HepG2 (cell line): ENCODE measurements around the gene CHCHD6. TPM values are rescaled to one million over a fixed set of nuclear protein-coding genes. Genes with fewer than 3 reads are reported as not detected.
A peak's percentile ranks its signal among the peaks of the same experiment; 100 is the strongest.

Experiments used
- ATAC-seq: fragments of 200-7000 bp; cut with Tn5 transposase; 3 replicates; pipeline ENCODE4 v1.9.1; 2020; ENCODE audit warnings: mild to moderate bottlenecking, moderate library complexity
- BruUV-seq: library from RNA; stranded (reverse); fragments of 400-500 nt; replicated peaks from 2 replicates; lab custom pipeline; 2021; lab: Mats Ljungman, UMichigan
- CTCF ChIA-PET: fragments of 300-600 bp; formaldehyde crosslinking; extraction: SDS; loops from one replicate; lab custom pipeline; 2021; ENCODE audit warnings: low total read pairs, inconsistent platforms, low intra/inter-chr PET ratio; lab: Yijun Ruan, JAX
- POLR2A ChIA-PET: fragments of 350-600 bp; sonication (Branson Sonifier 250); formaldehyde crosslinking; loops from one replicate; lab custom pipeline; 2020; ENCODE audit warnings: antibody characterized with exemption, inconsistent platforms; lab: Yijun Ruan, JAX
- DNase-seq: peaks from one replicate; pipeline ENCODE4 v3.0.0-alpha.2; 2015; ENCODE audit warnings: low spot score
- FAIRE-seq: peaks from 3 replicates; lab custom pipeline; 2011; peaks lifted over from hg19 to GRCh38; lab: Jason Lieb, UNC
- H2AFZ ChIP-seq: one replicate; pipeline ENCODE4 v1.6.1; 2011; ENCODE audit warnings: low read length, inconsistent platforms
- H3K27ac ChIP-seq: fragments of 300-600 bp; 3 replicates; pipeline ENCODE4 v1.8.0; 2011; ENCODE audit warnings: mixed run types, mild to moderate bottlenecking, mixed read lengths, low read length, inconsistent platforms; ENCODE audit not compliant: insufficient read depth; ENCODE audit errors: extremely low read length
- H3K27me3 ChIP-seq, 2 experiments: fragments of 200-600 bp in 1 of 2; 2 replicates in 1 of 2; 3 replicates in 1 of 2; pipeline versions ENCODE4 v1.6.0 to v1.8.0; 2011; ENCODE audit warnings: low read length in 2 of 2, mild to moderate bottlenecking in 2 of 2, moderate library complexity in 2 of 2, inconsistent platforms in 1 of 2; ENCODE audit not compliant: insufficient read depth in 2 of 2, control insufficient read depth in 1 of 2
- H3K36me3 ChIP-seq, 2 experiments: fragments of 200-600 bp in 1 of 2; replicated peaks in 1 of 2; 2 replicates in 1 of 2; 3 replicates in 1 of 2; pipeline versions ENCODE4 v1.5.1 to v1.8.0; 2011; ENCODE audit warnings: low read length in 2 of 2, inconsistent platforms in 1 of 2; ENCODE audit not compliant: insufficient read depth in 2 of 2, control insufficient read depth in 1 of 2
- H3K4me1 ChIP-seq: 2 replicates; pipeline ENCODE4 v1.5.1; 2012; ENCODE audit warnings: low read length, inconsistent platforms; ENCODE audit not compliant: insufficient read depth
- H3K4me2 ChIP-seq: 2 replicates; pipeline ENCODE4 v1.6.0; 2011; ENCODE audit warnings: low read depth, low read length, inconsistent platforms
- H3K4me3 ChIP-seq, 3 experiments: fragments of 200-600 bp in 1 of 3; sonication (generic), shearing (Covaris generic) in 1 of 3; replicated peaks in 1 of 3; 2 replicates each; pipeline ENCODE4 v1.5.1; 2011 to 2016; ENCODE audit warnings: low read length in 3 of 3, inconsistent platforms in 2 of 3, low read depth in 2 of 3, mild to moderate bottlenecking in 2 of 3, control low read depth in 1 of 3, mixed read lengths in 1 of 3; ENCODE audit not compliant: insufficient read depth in 1 of 3
- H3K79me2 ChIP-seq: one replicate; pipeline ENCODE4 v1.6.1; 2011; ENCODE audit warnings: low read length, inconsistent platforms; ENCODE audit not compliant: insufficient read depth
- H3K9ac ChIP-seq: 2 replicates; pipeline ENCODE4 v1.6.0; 2011; ENCODE audit warnings: mild to moderate bottlenecking, low read depth, low read length, inconsistent platforms; ENCODE audit not compliant: insufficient read depth
- H3K9me3 ChIP-seq: 2 replicates; pipeline ENCODE4 v1.5.1; 2012; ENCODE audit warnings: mild to moderate bottlenecking, low read length
- H4K20me1 ChIP-seq: 2 replicates; pipeline ENCODE4 v1.6.0; 2011; ENCODE audit warnings: inconsistent platforms, mild to moderate bottlenecking, low read length, moderate library complexity; ENCODE audit not compliant: insufficient read depth
- DBP ChIP-seq: sonication (generic); formaldehyde crosslinking; IDR thresholded peaks from 2 replicates; pipeline ENCODE4 v1.4.0; 2020; ENCODE audit warnings: missing genetic modification reagents; ENCODE audit errors: not compliant biosample characterization
- DRAP1 ChIP-seq: IDR thresholded peaks from 2 replicates; pipeline ENCODE4 v1.6.1; 2016; ENCODE audit warnings: missing genetic modification reagents, missing compliant biosample characterization
- TFE3 ChIP-seq: IDR thresholded peaks from 2 replicates; pipeline ENCODE4 v1.6.1; 2016
- ZNF768 ChIP-seq: sonication (generic); formaldehyde crosslinking; IDR thresholded peaks from 2 replicates; pipeline ENCODE4 v1.4.0; 2020; ENCODE audit warnings: missing genetic modification reagents
- ZNF850 ChIP-seq: sonication (generic); formaldehyde crosslinking; conservative IDR thresholded peaks from 2 replicates; pipeline ENCODE4 v1.9.0; 2021; ENCODE audit warnings: mild to moderate bottlenecking, missing genetic modification reagents
- WGBS: methylation state at CpG from one replicate; pipeline ENCODE4 v1.1.6; 2017; ENCODE audit warnings: low lambda C conversion rate; 5-methylcytosine and 5-hydroxymethylcytosine counted together
- in situ Hi-C: cut with HindIII; loops from 2 replicates; pipeline ENCODE4 v1.10.0; 2017; ENCODE audit warnings: low pct_unique_long_range_greater_than_20kb; ENCODE audit not compliant: extremely low pct_ligation_motif_present
- intact Hi-C: fragments of 100-400 bp; cut with micrococcal nuclease; formaldehyde crosslinking; loops from one replicate; pipeline ENCODE4 v1.10.0; 2022; ENCODE audit not compliant: unreplicated experiment
- polyA plus RNA-seq, 8 experiments: library from polyadenylated mRNA; depleted of rRNA in 3 of 8; stranded (reverse) in 7 of 8; unstranded in 1 of 8; fragments of >200 nt; fragmentation: Illumina TruSeq in 4 of 8; extraction: Trizol in 4 of 8; gene quantifications; 2 replicates each; pipeline versions ENCODE4 v1.2.1 to v1.2.3, GENCODE V29; 2011 to 2016; ENCODE audit warnings: low read depth in 4 of 8, missing spikeins in 1 of 8, mixed read lengths in 1 of 8; ENCODE audit not compliant: insufficient read depth in 1 of 8
- total RNA-seq, 5 experiments: library from RNA; depleted of rRNA; stranded (reverse); fragments of >200 nt; fragmentation: Illumina TruSeq; extraction: Trizol; gene quantifications; 2 replicates each; pipeline ENCODE4 v1.2.3, GENCODE V29; 2016; ENCODE audit warnings: low read depth in 1 of 5

Gene CHCHD6
- total and polyA plus RNA-seq, 2 of the 13 experiments (the other 11 are each of a cell fraction or from before 2014, with no cell fraction given): 20.3 to 20.8 TPM

- TF ChIP-seq ZNF850 (CRISPR knock-in tag) (no peak), ZNF768 (CRISPR knock-in tag) (peak; percentile 97), TFE3 (no peak)
- TF ChIP-seq, all 625 proteins: peak for 2
These were observed 286.1 kb downstream of the CHCHD6 start (continued) for GRCh38 chr3:126990024-126990700.

GRCh38 chr3:126990890-126991289 is 286.9 kb downstream of the CHCHD6 start:
- peaks cover 14% of the 10 kb centered on the region; the same call in 1 of the 2 replicates for H4K20me1 ChIP-seq
- intact Hi-C loops (no loop called here), in situ Hi-C loops (no loop called here)
- ATAC-seq (no peak), DNase-seq (no peak), FAIRE-seq (no peak)
- no peaks in the 10 kb centered on the region for H3K9me3 ChIP-seq
- ChIA-PET POLR2A (no interaction called here), CTCF (no interaction called here)
- peaks cover 5% of the 10 kb centered on the region for H3K79me2 ChIP-seq
- H3K4me1 ChIP-seq: no peaks in the 10 kb centered on the region
- no peak overlapping the region for H3K4me3 ChIP-seq
- no peak overlapping the region for H2AFZ ChIP-seq
- no peak overlapping the region for H3K9ac ChIP-seq
- no peak overlapping the region for H3K4me2 ChIP-seq
- H3K27me3 ChIP-seq: no peaks in the 10 kb centered on the region
- WGBS: 93% methylated on average over 5 of the region's 5 CpGs
- H3K36me3 ChIP-seq: peaks cover 21% of the 10 kb centered on the region in 2 experiments; a peak in 4 of 5 replicates
- no peak overlapping the region for H3K27ac ChIP-seq
- TF ChIP-seq DRAP1 (no peak), DBP (CRISPR knock-in tag) (no peak)
- BruUV-seq: no TSS peak
